ENCODE data around the gene ARHGEF19. TPM values are rescaled to one million over a fixed set of nuclear protein-coding genes. Genes with fewer than 3 reads are reported as not detected.

Gene ARHGEF19
- total and polyA plus RNA-seq, 2 of the 13 experiments (the other 11 are each of a cell fraction or from before 2014, with no cell fraction given), result 1.7 to 1.8 TPM

DNA sequence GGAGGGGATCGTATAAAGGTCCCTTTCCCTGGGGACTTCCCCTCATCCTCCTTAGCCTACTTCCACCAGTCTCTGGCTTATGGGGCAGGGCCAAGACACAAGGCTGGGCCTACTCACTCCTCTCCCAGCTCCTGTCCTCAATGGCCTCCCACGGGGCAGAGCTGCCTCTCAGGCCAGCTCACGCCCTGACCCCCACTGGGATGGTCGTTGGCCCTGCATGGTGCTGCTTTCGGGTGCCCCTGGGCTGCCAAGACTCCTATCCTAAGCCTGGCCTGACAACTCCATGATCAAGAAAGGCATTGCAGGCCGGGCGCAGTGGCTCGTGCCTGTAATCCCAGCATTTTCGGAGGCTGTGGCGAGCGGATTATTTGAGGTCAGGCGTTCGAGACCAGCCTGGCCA, 18.3 kb upstream of the ARHGEF19 start (continued):
- TF ChIP-seq, protein P1, sequence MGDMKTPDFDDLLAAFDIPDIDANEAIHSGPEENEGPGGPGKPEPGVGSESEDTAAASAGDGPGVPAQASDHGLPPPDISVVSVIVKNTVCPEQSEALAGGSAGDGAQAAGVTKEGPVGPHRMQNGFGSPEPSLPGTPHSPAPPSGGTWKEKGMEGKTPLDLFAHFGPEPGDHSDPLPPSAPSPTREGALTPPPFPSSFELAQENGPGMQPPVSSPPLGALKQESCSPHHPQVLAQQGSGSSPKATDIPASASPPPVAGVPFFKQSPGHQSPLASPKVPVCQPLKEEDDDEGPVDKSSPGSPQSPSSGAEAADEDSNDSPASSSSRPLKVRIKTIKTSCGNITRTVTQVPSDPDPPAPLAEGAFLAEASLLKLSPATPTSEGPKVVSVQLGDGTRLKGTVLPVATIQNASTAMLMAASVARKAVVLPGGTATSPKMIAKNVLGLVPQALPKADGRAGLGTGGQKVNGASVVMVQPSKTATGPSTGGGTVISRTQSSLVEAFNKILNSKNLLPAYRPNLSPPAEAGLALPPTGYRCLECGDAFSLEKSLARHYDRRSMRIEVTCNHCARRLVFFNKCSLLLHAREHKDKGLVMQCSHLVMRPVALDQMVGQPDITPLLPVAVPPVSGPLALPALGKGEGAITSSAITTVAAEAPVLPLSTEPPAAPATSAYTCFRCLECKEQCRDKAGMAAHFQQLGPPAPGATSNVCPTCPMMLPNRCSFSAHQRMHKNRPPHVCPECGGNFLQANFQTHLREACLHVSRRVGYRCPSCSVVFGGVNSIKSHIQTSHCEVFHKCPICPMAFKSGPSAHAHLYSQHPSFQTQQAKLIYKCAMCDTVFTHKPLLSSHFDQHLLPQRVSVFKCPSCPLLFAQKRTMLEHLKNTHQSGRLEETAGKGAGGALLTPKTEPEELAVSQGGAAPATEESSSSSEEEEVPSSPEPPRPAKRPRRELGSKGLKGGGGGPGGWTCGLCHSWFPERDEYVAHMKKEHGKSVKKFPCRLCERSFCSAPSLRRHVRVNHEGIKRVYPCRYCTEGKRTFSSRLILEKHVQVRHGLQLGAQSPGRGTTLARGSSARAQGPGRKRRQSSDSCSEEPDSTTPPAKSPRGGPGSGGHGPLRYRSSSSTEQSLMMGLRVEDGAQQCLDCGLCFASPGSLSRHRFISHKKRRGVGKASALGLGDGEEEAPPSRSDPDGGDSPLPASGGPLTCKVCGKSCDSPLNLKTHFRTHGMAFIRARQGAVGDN (CRISPR knock-in tag; IDR thresholded peaks at IDR 0.05), result no peak
- no peak for TF ChIP-seq NR1H2 (CRISPR knock-in tag; IDR thresholded peaks at IDR 0.05; ENCODE audit: borderline replicate concordance, low read depth)
- no peak for TF ChIP-seq SCMH1 (CRISPR knock-in tag; IDR thresholded peaks at IDR 0.05; ENCODE audit: borderline replicate concordance)

DNA sequence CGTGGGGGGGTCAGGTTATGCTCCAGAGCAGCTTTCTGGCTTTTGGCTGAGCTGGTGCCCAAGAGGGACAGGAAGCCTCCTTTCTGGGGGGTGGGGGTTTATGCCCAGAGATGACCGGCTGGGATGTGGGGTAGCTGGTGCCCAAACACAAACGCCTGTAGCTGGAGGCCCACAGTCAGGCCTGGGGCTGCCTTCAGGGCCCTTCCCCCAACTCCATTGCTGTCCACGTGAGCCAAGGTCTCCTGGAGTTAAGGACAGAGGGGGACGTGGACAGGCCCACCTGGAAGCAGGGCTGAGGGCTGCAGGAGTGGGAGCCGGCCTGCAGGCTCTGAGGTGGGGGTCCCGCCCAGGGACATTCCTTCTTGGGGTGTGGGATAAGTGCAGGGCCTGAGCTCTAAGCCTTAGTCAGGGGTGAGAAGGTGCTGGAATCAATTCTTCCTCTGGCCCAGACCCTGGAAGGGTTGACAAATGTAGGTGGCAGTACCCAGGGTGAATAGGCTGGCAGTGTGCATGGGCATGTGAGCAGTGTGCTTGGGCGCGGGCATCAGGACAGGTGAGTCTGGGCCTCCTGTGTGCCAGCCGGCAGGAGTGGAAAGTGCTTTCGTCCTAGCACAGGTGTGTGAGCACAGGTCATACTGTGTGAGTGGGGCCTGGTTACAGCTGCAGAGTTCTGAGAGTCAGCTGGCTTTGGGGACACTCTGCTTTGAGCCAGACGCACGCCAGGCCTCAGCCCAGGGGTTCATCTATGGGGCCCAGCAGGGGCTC, 17.7 kb upstream of the ARHGEF19 start:
- H3K79me2 ChIP-seq (ENCODE audit: insufficient read depth, low read length), result no peaks in the 10 kb centered on the region
- no peaks in the 10 kb centered on the region for H3K4me1 ChIP-seq (ENCODE audit: insufficient read depth, low read length)
- no peaks in the 10 kb centered on the region for H4K20me1 ChIP-seq (ENCODE audit: insufficient read depth, low read length)
- peaks cover 1 to 8% of the 10 kb centered on the region in 2 experiments; a peak in 3 of 5 replicates for H3K27me3 ChIP-seq (ENCODE audit: control insufficient read depth in 1 of 2, insufficient read depth in 2 of 2, low read length in 2 of 2)
- ATAC-seq (no peak), FAIRE-seq (no peak), DNase-seq (ENCODE audit: low spot score) (no peak)
- H3K27ac ChIP-seq (ENCODE audit: extremely low read length, insufficient read depth, low read length), result no peak overlapping the region
- no peaks in the 10 kb centered on the region for H3K9me3 ChIP-seq (ENCODE audit: low read length)
- TF ChIP-seq RXRA (CRISPR knock-in tag; IDR thresholded peaks at IDR 0.05), result 0 out of 2 replicates have a peak, but pooled peaks have one; percentile 21
- TF ChIP-seq ZNF788 (CRISPR knock-in tag; IDR thresholded peaks at IDR 0.05; ENCODE audit: borderline replicate concordance), result no peak
- no peak for TF ChIP-seq ZNF558 (CRISPR knock-in tag; IDR thresholded peaks at IDR 0.05; ENCODE audit: borderline replicate concordance)
- no TSS peak for BruUV-seq (replicated peaks)
- H3K9ac ChIP-seq (ENCODE audit: insufficient read depth, low read depth, low read length), result no peak overlapping the region
- H2AFZ ChIP-seq (ENCODE audit: low read length), result no peak overlapping the region
- no peaks in the 10 kb centered on the region for H3K36me3 ChIP-seq (replicated peaks in 1 of 2; ENCODE audit: control insufficient read depth in 1 of 2, insufficient read depth in 2 of 2, low read length in 2 of 2)
- no peak overlapping the region for H3K4me3 ChIP-seq (replicated peaks in 1 of 3; ENCODE audit: insufficient read depth in 1 of 3, low read depth in 2 of 3, low read length in 3 of 3)
- in situ Hi-C loops (cut with HindIII; ENCODE audit: extremely low pct_ligation_motif_present, low pct_unique_long_range_greater_than_20kb), result no loop called here
- 38% methylated on average over 4 of the region's 13 CpGs for WGBS (ENCODE audit: low lambda C conversion rate)
- H3K4me2 ChIP-seq (ENCODE audit: low read depth, low read length), result no peak overlapping the region
- intact Hi-C loops (cut with micrococcal nuclease; ENCODE audit: unreplicated experiment), result no loop called here
- POLR2A ChIA-PET, result no interaction called here
- CTCF ChIA-PET (ENCODE audit: low intra/inter-chr PET ratio, low total read pairs), result no interaction called here

Measured in HepG2 (cell line).